Body of pancreas (tissue), 4 donors: Measurements from ENCODE around the gene ADGRB3. TPM values are rescaled to one million over a fixed set of nuclear protein-coding genes. Genes with fewer than 3 reads are reported as not detected.

Experiments used
- ATAC-seq: fragments of 150-250 bp; one replicate; pipeline ENCODE4 v1.9.1; 2016
- DNase-seq, 4 donors: peaks; one replicate each; pipeline ENCODE4 v3.0.0-alpha.2; 2019
- H3K27ac ChIP-seq, 4 donors: fragments of 200-600 bp; sonication (generic); 1 replicate in 3 of 4; 2 replicates in 1 of 4; pipeline versions ENCODE4 v1.5.1 to v1.6.1; 2016 to 2019; ENCODE audit warnings: mild to moderate bottlenecking in 1 of 4, mixed read lengths in 1 of 4, moderate library complexity in 1 of 4
- H3K27me3 ChIP-seq, 2 donors: fragments of 200-600 bp; sonication (generic); one replicate each; pipeline ENCODE4 v1.6.0; 2016; ENCODE audit warnings: mild to moderate bottlenecking in 1 of 2
- H3K36me3 ChIP-seq, 2 donors: fragments of 200-600 bp; sonication (generic); replicated peaks in 1 of 2; 2 replicates each; pipeline ENCODE4 v1.5.1; 2016; ENCODE audit warnings: low read depth in 2 of 2; ENCODE audit not compliant: insufficient read depth in 1 of 2
- H3K4me1 ChIP-seq: fragments of 200-600 bp; sonication (generic); one replicate; pipeline ENCODE4 v1.6.0; 2016
- H3K4me3 ChIP-seq, 2 donors: fragments of 200-600 bp; sonication (generic); 1 replicate in 1 of 2; 2 replicates in 1 of 2; pipeline ENCODE4 v1.5.1; 2016 to 2019
- H3K9me3 ChIP-seq, 3 donors: fragments of 200-600 bp; sonication (generic); 1 replicate in 2 of 3; 2 replicates in 1 of 3; pipeline ENCODE4 v1.5.1; 2016
- POLR2A ChIP-seq, 3 donors: fragments of 450-650 bp; IDR thresholded peaks; one replicate each; pipeline ENCODE4 v1.6.1; 2016; ENCODE audit warnings: antibody characterized with exemption in 3 of 3, mild to moderate bottlenecking in 2 of 3
- WGBS, 2 donors: methylation state at CpG; one replicate each; pipeline ENCODE4 v1.1.5; 2017; 5-methylcytosine and 5-hydroxymethylcytosine counted together
- intact Hi-C: fragments of 100-400 bp; cut with DNase I; formaldehyde crosslinking; loops from one replicate; pipeline ENCODE4 v1.15.1; 2023
- total RNA-seq, 2 donors: library from RNA; depleted of rRNA; stranded (reverse); fragments of >200 nt; gene quantifications; one replicate each; pipeline ENCODE4 v1.1.0, GENCODE V29; 2016
- TF ChIP-seq, protein P1 (sequence below), 7 experiments: fragments of 450-650 bp in 4 of 7; fragments of 200-600 bp in 3 of 7; sonication (generic) in 3 of 7; IDR thresholded peaks; one replicate each; pipeline ENCODE4 v1.5.1; 2016 to 2019; ENCODE audit warnings: antibody characterized with exemption in 7 of 7

The ADGRB3 gene
- total RNA-seq, 2 donors from 2014 or later, result under 0.01 to 1.3 TPM

DNA sequence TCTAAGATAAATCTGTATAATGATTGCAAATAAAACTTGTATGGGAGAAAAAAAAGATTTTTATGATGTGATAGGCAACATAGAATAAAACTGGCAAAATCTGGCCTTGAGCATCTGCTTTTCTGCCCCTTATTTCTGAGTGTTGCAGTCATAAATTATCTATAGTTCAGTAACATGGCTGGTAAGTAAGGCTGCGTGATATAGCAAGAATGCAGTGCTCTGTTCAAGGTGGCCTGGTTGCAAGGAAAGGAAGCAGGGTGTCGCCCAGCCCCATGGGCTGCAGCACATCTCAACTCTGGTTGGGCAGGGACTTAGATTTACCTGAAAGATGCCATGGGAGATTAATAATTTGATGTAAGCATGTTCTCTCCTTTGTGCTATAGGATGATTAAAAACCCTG, 582.3 kb downstream of the ADGRB3 start:
- intact Hi-C loops, result no loop called here
- H3K36me3 ChIP-seq, result no peaks in the 10 kb centered on the region
- H3K4me3 ChIP-seq, result no peak overlapping the region
- no peak for TF ChIP-seq POLR2A (IDR thresholded peaks at IDR 0.05)
- TF ChIP-seq, protein P1, sequence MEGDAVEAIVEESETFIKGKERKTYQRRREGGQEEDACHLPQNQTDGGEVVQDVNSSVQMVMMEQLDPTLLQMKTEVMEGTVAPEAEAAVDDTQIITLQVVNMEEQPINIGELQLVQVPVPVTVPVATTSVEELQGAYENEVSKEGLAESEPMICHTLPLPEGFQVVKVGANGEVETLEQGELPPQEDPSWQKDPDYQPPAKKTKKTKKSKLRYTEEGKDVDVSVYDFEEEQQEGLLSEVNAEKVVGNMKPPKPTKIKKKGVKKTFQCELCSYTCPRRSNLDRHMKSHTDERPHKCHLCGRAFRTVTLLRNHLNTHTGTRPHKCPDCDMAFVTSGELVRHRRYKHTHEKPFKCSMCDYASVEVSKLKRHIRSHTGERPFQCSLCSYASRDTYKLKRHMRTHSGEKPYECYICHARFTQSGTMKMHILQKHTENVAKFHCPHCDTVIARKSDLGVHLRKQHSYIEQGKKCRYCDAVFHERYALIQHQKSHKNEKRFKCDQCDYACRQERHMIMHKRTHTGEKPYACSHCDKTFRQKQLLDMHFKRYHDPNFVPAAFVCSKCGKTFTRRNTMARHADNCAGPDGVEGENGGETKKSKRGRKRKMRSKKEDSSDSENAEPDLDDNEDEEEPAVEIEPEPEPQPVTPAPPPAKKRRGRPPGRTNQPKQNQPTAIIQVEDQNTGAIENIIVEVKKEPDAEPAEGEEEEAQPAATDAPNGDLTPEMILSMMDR (IDR thresholded peaks at IDR 0.05), result no peak
- ATAC-seq (no peak), DNase-seq (no peak)
- no peak overlapping the region for H3K27ac ChIP-seq
- no peaks in the 10 kb centered on the region for H3K27me3 ChIP-seq
- H3K4me1 ChIP-seq, result no peaks in the 10 kb centered on the region
- H3K9me3 ChIP-seq, result no peaks in the 10 kb centered on the region
- WGBS, 2 donors, result 53 to 54% methylated on average over 2 of the region's 2 CpGs

DNA sequence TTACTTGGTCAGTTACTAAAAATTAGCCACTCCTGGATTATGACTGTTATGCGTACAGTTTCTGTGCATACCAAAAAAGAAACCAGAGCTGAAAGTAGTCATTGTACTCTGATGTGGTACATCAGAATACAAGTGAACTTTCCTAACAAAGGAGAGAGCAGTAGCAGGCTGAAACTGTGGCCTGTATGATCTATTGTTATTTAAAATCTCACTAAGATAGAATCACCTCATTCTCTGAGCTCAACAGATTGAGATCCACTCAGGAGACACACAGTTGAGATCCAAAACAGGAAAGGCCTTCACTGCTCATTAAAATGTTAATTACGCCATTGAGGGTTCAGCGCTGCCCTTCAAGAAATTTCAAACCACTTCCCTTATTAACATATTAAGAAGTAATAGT, 585.3 kb downstream of the ADGRB3 start:
- Histone ChIP-seq H3K27ac (no peak overlapping the region), H3K36me3 (no peaks in the 10 kb centered on the region), H3K27me3 (no peaks in the 10 kb centered on the region), H3K4me3 (no peak overlapping the region), H3K9me3 (no peaks in the 10 kb centered on the region), H3K4me1 (no peaks in the 10 kb centered on the region)
- ATAC-seq (no peak), DNase-seq (no peak)
- TF ChIP-seq, protein P1 (IDR thresholded peaks at IDR 0.05), result no peak
- TF ChIP-seq POLR2A (IDR thresholded peaks at IDR 0.05), result no peak
- intact Hi-C loops, result no loop called here
- WGBS, 2 donors, result 54 to 69% methylated on average over 3 of the region's 3 CpGs

DNA sequence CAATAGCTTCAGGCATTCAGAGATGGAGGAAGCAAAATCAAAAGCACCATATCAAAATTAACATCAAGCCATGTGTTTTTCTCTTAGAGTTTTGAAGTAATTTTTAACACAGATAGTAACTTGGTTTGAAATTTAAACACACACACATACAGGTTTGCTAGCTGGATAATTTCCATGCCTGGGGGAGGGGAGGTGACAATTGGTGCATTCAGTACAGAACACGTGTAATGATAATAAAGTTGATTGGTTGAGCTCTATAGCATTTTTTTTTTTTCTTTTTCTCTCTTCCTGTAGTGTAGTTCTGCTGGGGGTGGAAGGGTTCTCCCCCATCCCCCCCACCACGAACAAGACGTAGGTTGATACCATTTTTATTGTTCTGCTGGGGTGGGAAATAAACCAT, 596.9 kb downstream of the ADGRB3 start:
- H3K27ac ChIP-seq, result no peak overlapping the region
- 34 to 37% methylated on average over 3 of the region's 3 CpGs for WGBS, 2 donors
- DNase-seq (no peak), ATAC-seq (no peak)
- H3K4me1 ChIP-seq, result no peaks in the 10 kb centered on the region
- no peak for TF ChIP-seq POLR2A (IDR thresholded peaks at IDR 0.05)
- TF ChIP-seq, protein P1 (IDR thresholded peaks at IDR 0.05), result no peak
- no peaks in the 10 kb centered on the region for H3K9me3 ChIP-seq
- H3K27me3 ChIP-seq, result no peaks in the 10 kb centered on the region
- H3K4me3 ChIP-seq, result no peak overlapping the region
- intact Hi-C loops, result no loop called here
- H3K36me3 ChIP-seq, result no peaks in the 10 kb centered on the region

DNA sequence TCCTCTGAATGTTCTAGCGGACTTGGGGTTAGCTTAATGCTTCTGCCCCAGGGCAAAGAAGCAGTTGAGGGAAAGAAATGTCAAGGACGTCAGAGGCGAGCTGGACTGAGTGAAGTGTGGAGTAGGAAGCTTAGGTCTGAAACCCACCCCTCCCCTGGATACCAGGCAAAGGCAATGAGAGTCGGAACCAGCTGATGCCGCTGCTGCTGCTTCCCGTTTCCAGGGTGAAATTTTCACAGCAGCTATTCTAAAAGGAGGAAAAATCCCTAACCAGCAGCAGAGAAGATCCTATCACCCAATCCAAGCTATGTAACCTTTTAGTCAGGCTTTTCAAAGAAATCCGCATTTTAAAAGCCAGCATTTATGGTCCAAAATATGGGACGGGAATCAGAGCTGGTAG, 597.4 kb downstream of the ADGRB3 start:
- 7 to 12% methylated on average over 8 of the region's 8 CpGs for WGBS, 2 donors
- Histone ChIP-seq H3K27me3 (no peaks in the 10 kb centered on the region), H3K36me3 (no peaks in the 10 kb centered on the region), H3K9me3 (no peaks in the 10 kb centered on the region), H3K4me3 (no peak overlapping the region), H3K27ac (no peak overlapping the region), H3K4me1 (no peaks in the 10 kb centered on the region)
- ATAC-seq (no peak), DNase-seq (no peak)
- intact Hi-C loops, result no loop called here
- no peak for TF ChIP-seq POLR2A (IDR thresholded peaks at IDR 0.05)
- TF ChIP-seq, protein P1 (IDR thresholded peaks at IDR 0.05), result no peak

DNA sequence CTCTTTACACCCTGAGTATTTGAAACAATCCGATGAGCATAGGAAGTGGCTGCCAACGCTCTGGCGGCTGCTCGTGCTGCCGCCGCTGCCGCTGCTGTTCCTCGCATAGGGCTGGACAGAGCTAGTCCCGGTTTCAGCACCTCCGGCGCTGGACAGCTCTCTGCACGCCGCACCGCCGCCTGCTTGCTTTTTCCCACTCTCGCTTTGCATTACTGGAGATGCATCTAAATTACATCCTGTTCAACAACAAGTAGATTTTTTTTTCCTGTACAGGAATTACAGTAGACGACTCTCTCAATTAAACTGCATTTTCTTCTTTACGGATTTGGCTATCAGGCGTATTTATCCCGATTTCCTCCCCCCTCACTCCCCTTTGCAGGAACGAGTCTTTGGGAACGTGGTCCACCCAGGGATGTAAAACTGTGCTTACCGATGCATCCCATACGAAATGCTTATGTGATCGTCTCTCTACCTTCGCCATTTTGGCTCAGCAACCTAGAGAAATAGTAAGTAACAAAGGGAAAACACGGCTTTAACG, 597.9 kb downstream of the ADGRB3 start:
- Histone ChIP-seq H3K36me3 (no peaks in the 10 kb centered on the region), H3K4me3 (no peak overlapping the region), H3K4me1 (no peaks in the 10 kb centered on the region), H3K27ac (no peak overlapping the region), H3K9me3 (no peaks in the 10 kb centered on the region), H3K27me3 (no peaks in the 10 kb centered on the region)
- ATAC-seq, result peak; percentile 83
- DNase-seq, result peak; percentile 68 to 78 (median 72)
- 4 to 5% methylated on average over 28 of the region's 28 CpGs for WGBS, 2 donors
- intact Hi-C loops, result no loop called here
- TF ChIP-seq, protein P1 (IDR thresholded peaks at IDR 0.05), result no peak
- TF ChIP-seq POLR2A (IDR thresholded peaks at IDR 0.05), result no peak
